SK-N-SH treated with all-trans-retinoic acid at 6 μM for 48 hours (cell line): ENCODE measurements around the gene CCDC88C.

Experiments used
- ATAC-seq: fragments of 200-7000 bp; cut with Tn5 transposase; 3 replicates; pipeline ENCODE4 v1.9.1; 2020; ENCODE audit warnings: mild to moderate bottlenecking, moderate library complexity
- ARNTL ChIP-seq: fragments of 450-650 bp; formaldehyde crosslinking; IDR thresholded peaks from 2 replicates; pipeline ENCODE4 v1.5.0; 2020; ENCODE audit warnings: low read depth, mild to moderate bottlenecking, moderate library complexity, borderline replicate concordance
- BACH2 ChIP-seq: fragments of 250-450 bp; sonication (Bioruptor Pico); IDR thresholded peaks from 2 replicates; pipeline ENCODE4 v1.9.0; 2021; ENCODE audit warnings: mild to moderate bottlenecking, borderline replicate concordance
- ESRRG ChIP-seq: fragments of 250-450 bp; sonication (Bioruptor Pico); IDR thresholded peaks from 2 replicates; pipeline ENCODE4 v1.6.1; 2021; ENCODE audit warnings: mild to moderate bottlenecking
- GLIS3 ChIP-seq: fragments of 250-450 bp; sonication (Bioruptor Pico); IDR thresholded peaks from 2 replicates; pipeline ENCODE4 v1.5.0; 2020; ENCODE audit warnings: mild to moderate bottlenecking, moderate library complexity
- ISL1 ChIP-seq: fragments of 250-450 bp; sonication (Bioruptor Pico); IDR thresholded peaks from 2 replicates; pipeline ENCODE4 v2.1.2; 2022; ENCODE audit warnings: mild to moderate bottlenecking, moderate library complexity
- OSR1 ChIP-seq: fragments of 250-450 bp; sonication (Bioruptor Pico); IDR thresholded peaks from 2 replicates; pipeline ENCODE4 v1.8.0; 2022; ENCODE audit warnings: moderate library complexity, mild to moderate bottlenecking, inconsistent platforms
- RARB ChIP-seq: fragments of 250-450 bp; sonication (Bioruptor Pico); IDR thresholded peaks from 2 replicates; pipeline ENCODE4 v1.8.0; 2021; ENCODE audit warnings: mild to moderate bottlenecking, moderate library complexity
- SNAI2 ChIP-seq: fragments of 250-450 bp; sonication (Bioruptor Pico); IDR thresholded peaks from 2 replicates; pipeline ENCODE4 v1.5.0; 2020; ENCODE audit warnings: mild to moderate bottlenecking, moderate library complexity
- TCF4 ChIP-seq: fragments of 250-450 bp; sonication (Bioruptor Pico); IDR thresholded peaks from 2 replicates; pipeline ENCODE4 v1.8.0; 2021; ENCODE audit warnings: mild to moderate bottlenecking, moderate library complexity, borderline replicate concordance
- TSHZ2 ChIP-seq: fragments of 250-450 bp; sonication (Bioruptor Pico); IDR thresholded peaks from 2 replicates; pipeline ENCODE4 v1.5.0; 2020; ENCODE audit warnings: mild to moderate bottlenecking, moderate library complexity
- ZFP3 ChIP-seq: fragments of 250-450 bp; sonication (Bioruptor Pico); IDR thresholded peaks from 2 replicates; pipeline ENCODE4 v1.5.0; 2020; ENCODE audit warnings: mild to moderate bottlenecking, moderate library complexity
- ZFP30 ChIP-seq: fragments of 450-650 bp; formaldehyde crosslinking; IDR thresholded peaks from 2 replicates; pipeline ENCODE4 v1.5.0; 2022; ENCODE audit warnings: mild to moderate bottlenecking, moderate library complexity
- ZNF565 ChIP-seq: fragments of 450-650 bp; formaldehyde crosslinking; conservative IDR thresholded peaks from 2 replicates; pipeline ENCODE4 v1.5.0; 2020; ENCODE audit warnings: low read depth, mild to moderate bottlenecking, moderate library complexity
- ZNF70 ChIP-seq: fragments of 450-650 bp; formaldehyde crosslinking; IDR thresholded peaks from 2 replicates; pipeline ENCODE4 v1.5.0; 2020; ENCODE audit warnings: mild to moderate bottlenecking, moderate library complexity
- ZNF8 ChIP-seq: fragments of 450-650 bp; formaldehyde crosslinking; IDR thresholded peaks from 2 replicates; pipeline ENCODE4 v1.5.0; 2020; ENCODE audit warnings: mild to moderate bottlenecking, moderate library complexity
- TF ChIP-seq, protein P1 (sequence below): fragments of 250-450 bp; sonication (Bioruptor Pico); IDR thresholded peaks from 2 replicates; pipeline ENCODE4 v1.5.1; 2020; ENCODE audit warnings: low read depth, mild to moderate bottlenecking, moderate library complexity
- TF ChIP-seq, protein P2 (sequence below): fragments of 250-450 bp; sonication (Bioruptor Pico); IDR thresholded peaks from 2 replicates; pipeline ENCODE4 v1.8.0; 2021; ENCODE audit warnings: low read depth, mild to moderate bottlenecking, moderate library complexity, borderline replicate concordance

Gene CCDC88C

GRCh38 chr14:91233936-91234790 is 183.5 kb downstream of the CCDC88C start (continued):
- TF ChIP-seq, protein P1, sequence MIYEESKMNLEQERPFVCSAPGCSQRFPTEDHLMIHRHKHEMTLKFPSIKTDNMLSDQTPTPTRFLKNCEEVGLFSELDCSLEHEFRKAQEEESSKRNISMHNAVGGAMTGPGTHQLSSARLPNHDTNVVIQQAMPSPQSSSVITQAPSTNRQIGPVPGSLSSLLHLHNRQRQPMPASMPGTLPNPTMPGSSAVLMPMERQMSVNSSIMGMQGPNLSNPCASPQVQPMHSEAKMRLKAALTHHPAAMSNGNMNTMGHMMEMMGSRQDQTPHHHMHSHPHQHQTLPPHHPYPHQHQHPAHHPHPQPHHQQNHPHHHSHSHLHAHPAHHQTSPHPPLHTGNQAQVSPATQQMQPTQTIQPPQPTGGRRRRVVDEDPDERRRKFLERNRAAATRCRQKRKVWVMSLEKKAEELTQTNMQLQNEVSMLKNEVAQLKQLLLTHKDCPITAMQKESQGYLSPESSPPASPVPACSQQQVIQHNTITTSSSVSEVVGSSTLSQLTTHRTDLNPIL (CRISPR knock-in tag): no peak
- no peak for TF ChIP-seq ESRRG (CRISPR knock-in tag)
- TF ChIP-seq RARB (CRISPR knock-in tag): no peak
- no peak for TF ChIP-seq GLIS3 (CRISPR knock-in tag)
- TF ChIP-seq, protein P2, sequence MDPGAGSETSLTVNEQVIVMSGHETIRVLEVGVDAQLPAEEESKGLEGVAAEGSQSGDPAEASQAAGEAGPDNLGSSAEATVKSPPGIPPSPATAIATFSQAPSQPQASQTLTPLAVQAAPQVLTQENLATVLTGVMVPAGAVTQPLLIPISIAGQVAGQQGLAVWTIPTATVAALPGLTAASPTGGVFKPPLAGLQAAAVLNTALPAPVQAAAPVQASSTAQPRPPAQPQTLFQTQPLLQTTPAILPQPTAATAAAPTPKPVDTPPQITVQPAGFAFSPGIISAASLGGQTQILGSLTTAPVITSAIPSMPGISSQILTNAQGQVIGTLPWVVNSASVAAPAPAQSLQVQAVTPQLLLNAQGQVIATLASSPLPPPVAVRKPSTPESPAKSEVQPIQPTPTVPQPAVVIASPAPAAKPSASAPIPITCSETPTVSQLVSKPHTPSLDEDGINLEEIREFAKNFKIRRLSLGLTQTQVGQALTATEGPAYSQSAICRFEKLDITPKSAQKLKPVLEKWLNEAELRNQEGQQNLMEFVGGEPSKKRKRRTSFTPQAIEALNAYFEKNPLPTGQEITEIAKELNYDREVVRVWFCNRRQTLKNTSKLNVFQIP (CRISPR knock-in tag): no peak
- TF ChIP-seq SNAI2 (CRISPR knock-in tag): no peak
- TF ChIP-seq BACH2: no peak
- TF ChIP-seq, all 23 proteins: peak for 0

- TF ChIP-seq RARB (CRISPR knock-in tag) (no peak), ZNF8 (CRISPR knock-in tag) (no peak), ARNTL (CRISPR knock-in tag) (no peak), TCF4 (CRISPR knock-in tag) (no peak), ZNF565 (CRISPR knock-in tag) (no peak), ZNF70 (CRISPR knock-in tag) (no peak), ZFP30 (CRISPR knock-in tag) (no peak), TSHZ2 (CRISPR knock-in tag) (no peak), SNAI2 (CRISPR knock-in tag) (no peak), OSR1 (CRISPR knock-in tag) (no peak), ZFP3 (no peak), ISL1 (no peak), BACH2 (no peak)
- no peak for ATAC-seq
These were observed 185.0 kb downstream of the CCDC88C start for GRCh38 chr14:91232603-91233002.

DNA sequence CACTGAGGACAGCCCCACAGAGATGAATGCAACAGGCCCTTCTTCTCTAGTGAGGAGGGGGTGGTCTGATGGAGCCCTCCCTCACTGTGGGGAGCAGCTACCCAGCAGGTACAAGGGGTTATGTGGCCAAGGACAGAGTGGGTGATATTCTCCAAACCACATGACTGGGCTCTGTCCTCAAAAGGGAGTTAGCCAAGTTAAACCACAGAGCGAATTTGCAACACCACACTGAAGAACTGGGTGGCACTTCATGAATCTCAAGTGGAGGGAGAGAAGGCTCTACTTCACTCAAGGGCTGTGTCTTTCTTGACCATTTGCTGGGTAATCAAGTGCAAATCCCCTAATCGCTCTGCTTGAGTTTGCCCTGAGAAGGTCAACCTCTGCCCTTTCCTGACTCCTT is 185.6 kb downstream of the CCDC88C start:
- TF ChIP-seq ZNF565 (CRISPR knock-in tag): no peak
- no peak for TF ChIP-seq ZFP3
- TF ChIP-seq, protein P1 (CRISPR knock-in tag): no peak
- TF ChIP-seq TSHZ2 (CRISPR knock-in tag): no peak
- TF ChIP-seq RARB (CRISPR knock-in tag): no peak
- TF ChIP-seq, all 23 proteins: peak for 0
- ATAC-seq: no peak
